ENCODE measurements around the gene TBC1D16.
"Not testable (repeated sequence)": the region's sequence is repeated elsewhere in the genome, so short reads cannot be mapped to it uniquely, and the experiment has no call there.

The TBC1D16 gene

GRCh38 chr17:80053102-80053501 is 17.4 kb upstream of the TBC1D16 start:
- no peak for DNase-seq (ENCODE audit: low spot score)

GRCh38 chr17:80051681-80052080 is 16.0 kb upstream of the TBC1D16 start:
- DNase-seq (ENCODE audit: low spot score) = no peak

DNA sequence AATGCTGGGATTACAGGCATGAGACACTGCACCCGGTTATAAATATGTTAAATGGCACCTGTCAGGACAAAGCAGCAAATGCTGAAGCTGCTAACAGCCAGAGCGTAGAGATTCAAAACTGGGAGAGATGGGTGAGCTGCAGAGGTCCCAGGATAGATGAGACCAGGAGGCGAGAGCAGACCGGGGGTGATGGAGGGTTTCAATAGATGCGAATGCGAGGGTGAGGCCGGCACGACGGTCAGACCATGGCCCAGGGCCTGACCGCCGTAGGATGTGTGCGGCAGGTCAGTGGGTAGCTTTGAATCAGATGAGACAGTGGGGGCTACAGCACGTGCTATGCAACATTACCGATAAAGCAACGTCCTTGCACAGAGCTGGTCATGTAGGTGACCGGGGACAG is 15.0 kb upstream of the TBC1D16 start:
- no peak for DNase-seq (ENCODE audit: low spot score)

GRCh38 chr17:80049986-80050385 is 14.3 kb upstream of the TBC1D16 start:
- no peak for DNase-seq (ENCODE audit: low spot score)

GRCh38 chr17:80047176-80047575 is 11.5 kb upstream of the TBC1D16 start:
- DNase-seq (ENCODE audit: low spot score) = no peak

GRCh38 chr17:80046709-80047108 is 11.0 kb upstream of the TBC1D16 start:
- not testable (repeated sequence) for DNase-seq (ENCODE audit: low spot score)

DNA sequence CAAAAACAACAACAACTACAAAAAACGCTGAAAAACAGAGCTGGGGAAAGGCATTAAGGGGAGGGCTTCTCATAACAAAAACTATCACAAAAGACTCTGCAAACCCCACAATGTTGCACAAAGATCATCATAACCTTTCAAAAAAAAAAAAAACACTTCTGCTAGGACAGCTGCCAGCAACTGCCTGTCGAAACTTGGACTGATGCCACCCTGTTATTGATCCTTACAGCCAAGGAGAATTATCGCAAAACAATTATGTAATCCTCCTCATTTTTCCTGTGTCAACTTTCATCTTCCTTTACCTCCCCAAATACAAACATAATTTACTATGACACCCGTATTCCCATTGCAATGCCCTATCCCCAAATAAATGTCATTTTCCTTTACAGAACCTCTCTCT is 10.0 kb upstream of the TBC1D16 start:
- no peak for DNase-seq (ENCODE audit: low spot score)

- no peak for DNase-seq (ENCODE audit: low spot score)
Measured at GRCh38 chr17:80043963-80044362, 8.3 kb upstream of the TBC1D16 start.

DNA sequence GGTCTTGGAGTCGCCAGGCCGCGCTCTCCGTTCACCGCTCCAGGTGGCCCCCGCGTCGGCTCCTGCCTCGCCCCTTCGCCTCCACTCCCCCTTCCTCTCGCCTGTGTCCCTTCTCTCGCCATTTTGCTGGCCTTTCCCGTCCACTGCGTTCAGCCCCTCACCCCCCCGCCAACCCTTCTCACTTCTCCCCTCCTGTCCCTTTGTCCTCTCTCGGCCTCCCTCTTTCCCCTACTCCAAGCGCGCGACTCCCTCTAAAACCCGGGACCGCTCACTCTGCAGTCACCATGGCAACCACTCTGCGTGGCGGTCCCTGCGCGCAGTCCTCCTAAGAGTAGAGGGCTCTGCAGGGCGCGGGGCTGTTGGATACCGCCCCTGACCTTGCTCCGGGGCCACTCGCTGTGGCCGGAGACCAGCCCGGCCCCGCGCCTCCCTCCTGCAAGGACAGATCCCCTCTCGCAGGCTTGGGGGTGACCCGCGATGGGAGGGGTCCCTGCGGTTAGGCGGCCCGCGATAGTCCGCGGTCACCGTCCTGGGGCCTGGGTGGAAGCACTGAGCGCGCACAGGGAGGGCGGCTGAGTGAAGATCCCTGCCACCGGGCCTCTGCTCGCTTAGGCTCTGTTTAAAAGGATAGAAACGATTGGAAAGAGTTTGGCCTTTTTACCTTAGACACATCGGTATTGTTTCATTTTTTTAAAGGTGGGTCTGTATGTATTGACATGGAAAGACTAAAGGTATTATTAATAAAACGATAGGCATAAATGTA is 1.2 kb upstream of the TBC1D16 start:
- DNase-seq (ENCODE audit: low spot score) = peak; percentile 79

GRCh38 chr17:80035937-80036714 is 454 bp upstream of the TBC1D16 start, which contains the start of gene CCDC40:
CCDC40 (plus strand) TSS chr17:80036642; CDS start chr17:80036663, 21 bp downstream.
- DNase-seq (ENCODE audit: low spot score) = peak; percentile 95

GRCh38 chr17:80034791-80035686 is 633 bp downstream of the TBC1D16 start:
- peak; percentile 53 for DNase-seq (ENCODE audit: low spot score)

GRCh38 chr17:80033840-80034239 is 1.8 kb downstream of the TBC1D16 start:
- no peak for DNase-seq (ENCODE audit: low spot score)

DNA sequence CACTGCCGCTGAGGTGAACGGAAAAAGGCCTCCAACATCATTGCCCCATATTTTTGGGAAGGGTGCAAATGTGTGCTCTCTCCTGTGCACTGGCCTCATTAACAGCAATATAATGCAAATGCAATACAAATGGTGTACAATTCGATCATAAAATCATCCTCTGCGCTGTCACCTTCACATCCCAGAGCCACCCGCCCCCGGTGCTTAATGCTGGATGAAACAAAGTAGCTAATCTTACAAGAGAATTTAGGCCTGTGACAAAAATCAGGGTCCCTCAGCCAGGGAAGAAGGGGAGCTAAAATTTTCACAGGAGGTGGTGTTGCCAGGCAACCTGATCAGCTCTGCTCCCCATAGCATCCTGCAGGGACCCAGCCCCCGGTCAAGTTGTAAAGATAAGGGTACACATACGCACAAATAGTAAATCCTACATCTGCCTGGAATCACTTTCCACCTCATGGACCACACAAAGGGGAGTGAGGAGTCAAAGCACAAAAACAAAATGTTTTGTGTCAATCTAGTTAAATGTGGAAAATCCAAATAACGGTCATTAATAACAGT is 3.0 kb downstream of the TBC1D16 start:
- DNase-seq (ENCODE audit: low spot score) = no peak

DNA sequence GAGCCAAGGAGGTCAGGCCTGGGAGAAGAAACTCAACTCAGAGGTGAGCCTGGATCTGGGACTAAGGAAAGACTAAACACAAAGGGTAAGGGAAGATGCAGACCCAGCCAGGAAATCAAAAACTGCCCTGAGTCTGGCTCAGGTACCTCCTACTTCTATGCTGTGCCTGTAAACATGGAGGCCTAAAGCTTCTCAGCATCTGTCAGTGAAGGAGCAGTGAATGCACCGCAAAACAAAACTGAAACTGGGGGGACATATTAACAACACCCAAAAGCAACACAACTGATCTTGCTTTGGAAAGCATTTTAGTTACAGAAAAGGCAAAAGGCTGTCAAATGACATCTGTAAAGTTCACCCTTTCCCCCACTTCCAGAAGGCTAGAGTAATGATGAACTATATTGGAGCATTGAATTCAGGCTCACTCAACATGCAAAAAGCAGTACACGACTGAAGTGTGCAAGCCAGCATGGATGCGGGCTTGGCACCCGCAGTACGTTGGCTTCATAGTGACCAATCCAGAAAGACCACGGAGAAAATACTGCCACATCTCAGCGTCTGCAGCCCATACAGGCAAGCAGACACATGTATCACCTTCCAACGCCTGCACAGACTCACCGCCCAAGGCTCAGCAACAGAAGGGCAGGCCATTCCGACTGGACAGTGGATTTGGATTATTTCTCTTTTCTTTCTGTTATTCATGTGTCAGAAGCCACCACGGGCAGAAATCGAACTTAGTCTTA is 3.8 kb downstream of the TBC1D16 start:
- DNase-seq (ENCODE audit: low spot score) = no peak

DNA sequence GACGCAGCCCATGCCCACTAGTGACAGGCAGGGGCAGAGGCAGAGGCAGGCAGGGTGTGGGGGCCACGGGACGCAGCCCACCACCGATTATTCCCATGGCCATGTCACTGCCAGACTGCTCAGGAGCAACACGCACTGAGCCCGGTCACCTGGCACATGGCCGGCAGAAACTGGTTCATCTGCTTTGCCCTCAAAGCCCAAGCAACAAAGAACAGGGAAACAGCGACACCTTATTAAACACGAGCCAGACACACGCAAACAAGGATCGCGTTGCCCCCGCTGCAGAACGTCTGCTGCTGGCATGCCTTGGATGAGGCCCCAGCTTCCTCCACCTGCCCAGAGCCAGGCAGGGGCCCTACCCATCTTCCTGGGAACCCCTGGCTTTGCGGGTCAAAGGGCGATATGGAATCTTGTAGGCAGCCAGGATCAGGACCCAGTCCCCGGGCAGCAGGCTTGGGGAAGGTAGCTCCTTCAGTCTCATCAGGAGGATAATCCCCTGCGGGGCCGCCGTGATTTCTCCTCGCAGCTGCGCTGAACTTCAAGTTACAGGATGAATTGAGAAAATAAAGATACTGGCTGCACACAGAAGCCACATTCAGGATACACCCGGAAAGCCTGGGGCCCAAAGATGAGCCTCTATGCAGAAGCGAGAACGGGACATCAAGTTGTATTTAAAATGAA is 4.8 kb downstream of the TBC1D16 start:
- no peak for DNase-seq (ENCODE audit: low spot score)

DNA sequence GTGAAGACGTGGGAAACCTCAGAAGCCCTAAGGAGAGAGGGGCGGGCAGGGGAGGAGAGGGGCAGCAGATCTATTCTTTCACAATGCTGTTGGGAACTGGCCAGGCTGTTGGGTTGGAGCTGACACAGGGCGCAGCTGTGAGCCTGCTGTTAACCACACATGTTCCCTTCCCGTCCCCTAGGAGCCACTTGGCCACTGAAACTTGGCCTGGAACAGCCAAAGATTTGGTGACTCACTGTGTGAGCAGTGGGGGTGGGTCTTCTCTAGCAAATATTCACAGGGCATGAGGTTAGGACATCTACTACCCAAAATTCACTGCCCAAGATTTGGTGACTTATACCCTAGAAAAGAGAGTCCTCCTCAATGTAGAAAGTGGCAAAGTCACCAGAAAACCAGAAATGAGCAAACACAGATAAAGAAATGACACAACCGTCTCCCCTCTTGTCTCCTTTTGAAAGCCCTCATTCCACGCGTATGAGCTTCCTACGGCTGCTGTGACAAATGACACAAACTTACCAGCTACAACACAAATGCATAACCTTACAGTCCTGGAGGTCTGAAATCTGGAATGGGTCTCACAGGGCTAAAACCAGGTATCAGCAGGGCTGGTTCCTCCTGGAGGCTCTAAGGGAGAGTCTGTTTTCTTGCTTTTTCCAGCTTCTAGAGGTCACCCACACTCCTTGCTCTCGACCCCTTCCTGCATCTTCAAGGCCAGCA is 6.3 kb downstream of the TBC1D16 start:
- no peak for DNase-seq (ENCODE audit: low spot score)

DNA sequence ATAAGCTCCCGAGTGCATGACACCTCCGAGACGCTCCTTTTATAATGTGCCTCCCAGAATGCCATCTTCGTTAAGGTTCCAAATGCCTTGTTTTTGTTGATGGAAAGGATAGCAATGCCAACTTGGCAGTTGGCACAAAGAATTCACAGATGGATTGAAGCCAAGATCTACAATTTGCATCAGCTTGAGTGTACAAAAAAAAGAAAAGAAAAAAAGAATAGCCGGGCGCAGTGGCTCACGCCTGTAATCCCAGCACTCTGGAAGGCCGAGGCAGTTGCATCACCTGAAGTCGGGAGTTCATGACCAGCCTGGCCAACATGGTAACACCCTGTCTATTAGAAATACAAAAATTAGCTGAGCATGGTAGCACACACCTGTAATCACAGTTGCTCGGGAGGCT is 7.6 kb downstream of the TBC1D16 start:
- no peak for DNase-seq (ENCODE audit: low spot score)

DNA sequence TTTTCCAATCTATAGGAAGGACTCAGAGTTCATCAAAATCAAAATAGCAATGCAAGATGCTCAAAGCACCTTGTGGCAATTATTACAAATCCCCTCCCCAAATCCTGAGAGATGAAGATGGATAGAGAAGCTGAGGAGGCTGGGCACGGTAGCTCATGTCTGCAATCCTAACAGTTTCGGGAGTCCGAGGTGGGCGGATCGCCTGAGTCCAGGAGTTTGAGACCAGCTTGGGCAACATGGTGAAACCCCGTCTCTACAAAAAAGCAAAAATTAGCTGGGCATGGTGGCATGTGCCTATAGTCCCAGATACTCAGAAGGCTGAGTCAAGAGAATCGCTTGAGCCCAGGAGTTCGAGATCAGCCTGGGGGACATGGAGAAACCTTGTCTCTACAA is 8.6 kb downstream of the TBC1D16 start:
- DNase-seq (ENCODE audit: low spot score) = no peak

GRCh38 chr17:80026359-80027042 is 9.2 kb downstream of the TBC1D16 start:
- no peak for DNase-seq (ENCODE audit: low spot score)
